Inferior parietal cortex (tissue), 1 donor: ENCODE data around the gene LYPLA2.

ENCODE experiments used
- DNase-seq: peaks from one replicate; pipeline ENCODE4 v3.0.0-alpha.2; 2016; ENCODE audit errors: extremely low spot score

LYPLA2 gene

GRCh38 chr1:23837908-23838307 lies 47.0 kb downstream of the LYPLA2 start:
- DNase-seq = no peak

DNA sequence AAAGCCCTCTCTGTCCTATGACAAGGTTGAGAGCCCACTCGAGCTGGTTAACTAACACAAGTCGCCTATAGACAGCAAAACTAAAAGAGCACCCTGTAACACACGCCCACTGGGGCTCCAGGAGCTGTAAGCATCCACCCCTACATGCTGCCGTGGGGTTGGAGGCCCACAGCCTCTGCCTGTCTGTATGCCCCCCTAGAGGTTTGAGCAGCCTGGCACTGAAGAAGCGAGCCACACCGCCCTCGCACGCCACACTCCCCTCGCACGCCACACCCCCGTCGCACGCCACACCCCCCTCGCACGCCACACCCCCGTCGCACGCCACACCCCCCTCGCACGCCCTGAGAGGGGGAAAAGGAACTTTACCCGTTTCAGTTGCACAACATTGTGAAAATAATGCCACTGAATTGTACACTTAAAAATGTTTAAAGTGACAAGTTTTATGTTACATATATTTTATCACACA lies 47.5 kb downstream of the LYPLA2 start:
- no peak for DNase-seq

- no peak for DNase-seq
Measured at GRCh38 chr1:23843644-23844043, 52.7 kb downstream of the LYPLA2 start.
